HG03135 (cell line): Measurements from ENCODE around the gene SIRT3.

Experiments
- ATAC-seq: cut with Tn5 transposase; IDR thresholded peaks from one replicate; pipeline ENCODE4 v1.9.1; 2021; ENCODE audit warnings: mild to moderate bottlenecking, moderate library complexity; ENCODE audit not compliant: unreplicated experiment

Gene SIRT3

GRCh38 chr11:271319-271715 is 35.2 kb upstream of the SIRT3 start:
- no peak for ATAC-seq

GRCh38 chr11:270451-271318 is 34.5 kb upstream of the SIRT3 start:
- no peak for ATAC-seq

- ATAC-seq = peak; percentile 68
Observed at GRCh38 chr11:269146-269890, 33.2 kb upstream of the SIRT3 start.

GRCh38 chr11:268716-269145 is 32.6 kb upstream of the SIRT3 start:
- peak; percentile 47 for ATAC-seq

GRCh38 chr11:267491-267994 is 31.4 kb upstream of the SIRT3 start:
- ATAC-seq = no peak

- no peak for ATAC-seq
Observed at GRCh38 chr11:266676-267439, 30.7 kb upstream of the SIRT3 start.

- no peak for ATAC-seq
Observed at GRCh38 chr11:261624-262023, 25.5 kb upstream of the SIRT3 start.

- no peak for ATAC-seq
Observed at GRCh38 chr11:259413-259812, 23.3 kb upstream of the SIRT3 start.

GRCh38 chr11:257766-258493 is 21.8 kb upstream of the SIRT3 start:
- no peak for ATAC-seq

- ATAC-seq = no peak
Observed at GRCh38 chr11:256952-257737, 21.0 kb upstream of the SIRT3 start.

GRCh38 chr11:255816-256215 is 19.7 kb upstream of the SIRT3 start:
- ATAC-seq = no peak

GRCh38 chr11:255176-255575 is 19.0 kb upstream of the SIRT3 start:
- no peak for ATAC-seq

- no peak for ATAC-seq
Observed at GRCh38 chr11:253886-254270, 17.7 kb upstream of the SIRT3 start.

GRCh38 chr11:253160-253885 is 17.2 kb upstream of the SIRT3 start:
- ATAC-seq = no peak

GRCh38 chr11:252666-253065 is 16.5 kb upstream of the SIRT3 start:
- no peak for ATAC-seq

GRCh38 chr11:251550-251949 is 15.4 kb upstream of the SIRT3 start:
- no peak for ATAC-seq

- ATAC-seq = no peak
Observed at GRCh38 chr11:250740-251299, 14.7 kb upstream of the SIRT3 start.

GRCh38 chr11:250274-250673 is 14.1 kb upstream of the SIRT3 start:
- ATAC-seq = no peak

- ATAC-seq = no peak
Observed at GRCh38 chr11:249062-249461, 12.9 kb upstream of the SIRT3 start.
